NCI-H2107 treated with DMSO at 0.1 percent for 48 hours (cell line): Measurements from ENCODE around the gene FBLN1.
A peak's percentile ranks its signal among the peaks of the same experiment; 100 is the strongest.

ENCODE experiments used
- DNase-seq: peaks from one replicate; lab custom pipeline; 2025; ENCODE audit not compliant: unreplicated experiment; lab: John Stamatoyannopoulos, UW

FBLN1 gene

DNA sequence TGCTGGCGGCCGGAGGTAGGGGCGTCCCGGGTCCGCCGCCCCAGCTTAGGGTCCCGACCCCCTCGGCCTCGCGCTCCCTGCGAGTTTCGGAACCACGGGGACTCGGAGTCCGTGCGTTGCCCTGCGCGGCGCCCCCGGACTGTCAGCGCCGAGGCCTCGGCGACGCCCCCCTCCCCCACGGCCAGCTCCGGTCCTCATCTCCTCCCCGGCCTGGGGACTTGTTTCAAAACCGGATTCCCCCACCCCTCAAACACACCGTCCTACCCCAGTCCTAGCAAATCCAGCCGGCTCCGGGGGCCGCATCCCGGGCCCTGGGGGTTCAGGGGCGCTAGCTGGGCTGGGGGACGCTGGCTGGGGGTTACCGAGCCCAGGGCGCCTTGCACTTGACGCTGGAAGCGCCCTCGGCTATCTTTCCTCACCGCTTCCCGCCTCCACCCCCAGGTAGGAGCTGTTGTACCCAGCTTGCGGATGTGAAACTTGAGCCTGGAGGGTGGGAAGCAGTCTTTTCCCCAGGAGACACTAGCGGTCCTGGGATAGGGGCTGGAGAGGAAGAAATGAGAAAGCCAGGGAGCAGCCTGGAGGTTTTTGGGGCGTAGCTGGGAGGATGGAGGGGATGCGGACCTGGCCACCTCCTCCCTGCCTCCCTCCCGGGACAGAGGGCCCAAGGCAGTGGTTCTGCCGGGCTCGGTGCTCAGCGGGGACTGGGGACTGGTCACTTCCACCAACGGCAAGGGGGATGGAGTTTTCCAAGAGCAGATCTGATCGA is 550 bp downstream of the FBLN1 start:
- no peak for DNase-seq

GRCh38 chr22:45503816-45504372 is 1.2 kb downstream of the FBLN1 start:
- DNase-seq, result no peak

- DNase-seq, result peak; percentile 35
Measured at GRCh38 chr22:45504373-45505341, 2.0 kb downstream of the FBLN1 start.

- DNase-seq, result no peak
Measured at GRCh38 chr22:45505991-45506747, 3.5 kb downstream of the FBLN1 start.

DNA sequence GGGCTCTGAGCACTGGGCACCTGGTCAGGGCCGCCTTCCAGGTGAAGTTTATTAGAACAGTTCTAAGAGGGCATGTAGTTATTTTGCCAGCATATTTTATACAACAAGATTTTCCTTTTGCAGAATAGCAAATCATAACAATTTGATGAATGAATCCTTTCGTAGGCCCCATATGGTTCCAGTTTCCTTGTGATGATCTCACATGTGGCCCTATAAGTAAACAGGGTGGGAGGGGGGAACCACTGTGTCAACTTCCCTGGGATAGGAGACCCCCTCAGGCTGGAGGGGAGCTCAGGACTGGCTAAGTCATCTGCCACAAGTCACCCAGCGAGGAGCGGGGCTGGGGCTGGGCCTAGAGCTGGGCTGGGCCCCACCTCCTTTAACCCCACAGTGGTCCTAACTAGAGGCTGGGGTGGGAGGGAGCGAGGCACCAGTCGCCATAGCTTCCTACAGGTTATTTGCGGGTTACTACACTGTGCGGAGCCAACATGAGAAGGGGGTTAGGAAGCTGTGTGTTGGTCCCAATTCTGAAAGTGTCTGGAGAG is 4.2 kb downstream of the FBLN1 start:
- no peak for DNase-seq

DNA sequence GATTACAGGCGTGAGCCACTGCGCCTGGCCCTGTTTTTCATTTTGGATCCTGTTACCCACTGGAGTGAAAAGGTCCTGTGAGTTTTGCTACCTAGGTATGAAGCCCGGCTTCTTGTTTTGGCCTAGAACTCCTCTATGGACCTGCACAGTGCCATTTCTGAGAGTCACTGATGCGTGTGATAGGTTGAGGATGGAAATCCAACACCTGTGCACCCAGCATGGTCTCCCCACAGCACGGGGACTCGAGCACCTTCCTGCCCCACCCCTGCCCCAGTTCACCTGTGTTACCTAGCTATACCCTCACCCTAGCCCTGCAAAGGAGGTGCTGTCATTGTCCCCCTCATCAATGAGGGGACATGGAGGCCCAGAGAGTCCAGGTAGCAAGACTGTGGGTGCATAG is 5.1 kb downstream of the FBLN1 start:
- no peak for DNase-seq

GRCh38 chr22:45508814-45509213 is 6.1 kb downstream of the FBLN1 start:
- DNase-seq, result no peak

DNA sequence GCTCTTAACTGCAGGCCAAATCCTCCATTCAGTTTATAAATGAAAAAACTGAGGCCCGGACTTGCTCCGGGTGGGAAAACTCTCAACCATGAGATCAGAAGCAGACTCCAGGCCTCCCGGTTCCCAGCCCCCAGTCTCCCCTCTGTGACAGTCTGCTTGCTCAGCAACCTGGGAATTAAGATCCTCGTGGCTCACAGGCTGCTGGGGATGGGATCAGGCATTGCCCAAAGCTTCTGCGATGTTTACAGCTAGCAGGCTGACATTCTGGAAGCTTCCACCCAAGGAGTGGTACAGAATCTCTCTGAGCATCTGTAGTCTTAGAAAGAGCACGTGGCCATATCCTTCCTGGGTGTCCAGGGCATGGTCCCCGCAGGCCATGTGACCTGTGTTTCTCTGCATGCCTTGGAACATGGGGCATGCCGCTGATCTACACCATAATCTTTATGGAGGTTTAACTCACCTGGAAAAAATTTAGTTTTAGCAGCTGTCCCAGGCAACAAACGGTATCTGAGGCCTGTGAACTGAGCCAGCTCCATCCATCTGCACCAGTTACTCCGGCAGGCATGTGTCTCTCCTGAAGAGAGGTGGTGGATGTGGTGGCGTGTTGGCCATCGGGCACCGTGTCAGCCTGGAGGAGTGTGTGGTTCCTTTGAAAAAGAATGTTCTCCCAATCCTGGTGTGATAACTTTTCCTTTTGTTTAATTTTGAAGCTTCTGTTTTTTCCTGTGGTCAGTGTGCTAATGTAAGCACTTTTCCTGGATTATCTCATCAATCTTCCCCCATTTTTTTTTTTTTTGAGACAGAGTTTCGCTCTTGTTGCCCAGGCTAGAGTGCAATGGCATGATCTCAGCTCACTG is 7.9 kb downstream of the FBLN1 start:
- no peak for DNase-seq

DNA sequence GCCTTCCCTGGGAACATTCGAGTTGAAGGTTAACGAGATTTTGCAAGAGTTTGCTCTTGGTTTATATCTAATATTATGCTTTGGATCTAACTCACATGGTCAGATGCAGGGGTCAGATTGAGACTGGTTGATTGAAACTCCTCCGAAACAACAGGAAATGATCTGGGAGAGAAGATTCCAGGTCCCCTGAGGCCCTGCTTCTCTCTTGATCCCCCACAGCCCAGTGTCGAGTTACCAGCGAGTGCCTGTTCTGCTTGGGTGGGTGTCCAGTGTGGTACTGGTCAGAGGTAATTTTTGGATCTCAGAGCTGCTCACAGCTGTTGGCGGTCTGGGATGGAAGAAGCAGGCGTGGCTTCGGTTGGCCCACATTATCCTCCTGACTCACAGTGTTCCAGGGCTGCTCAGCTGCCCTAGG is 9.2 kb downstream of the FBLN1 start:
- DNase-seq, result no peak

DNA sequence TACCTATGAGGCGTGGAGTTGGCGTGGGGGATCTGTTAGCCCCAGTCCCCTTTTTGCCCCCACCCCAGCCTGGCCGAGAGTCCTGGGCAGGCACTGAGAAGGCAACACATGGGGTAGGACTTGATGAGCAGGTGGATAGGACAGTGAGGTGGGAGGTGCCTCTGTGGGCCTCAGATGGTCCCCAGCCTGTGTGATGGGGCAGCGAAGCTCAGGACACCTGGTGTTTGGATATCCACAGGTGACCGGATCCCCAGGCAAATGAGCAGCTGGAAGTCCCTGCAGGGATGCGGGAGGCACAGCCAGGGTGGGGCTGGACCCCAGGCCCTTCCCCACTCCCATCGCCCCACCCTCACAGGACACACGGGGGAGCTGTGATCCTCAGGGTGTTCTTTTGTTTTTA is 9.7 kb downstream of the FBLN1 start:
- DNase-seq, result no peak

GRCh38 chr22:45515676-45516075 is 13.0 kb downstream of the FBLN1 start:
- no peak for DNase-seq

DNA sequence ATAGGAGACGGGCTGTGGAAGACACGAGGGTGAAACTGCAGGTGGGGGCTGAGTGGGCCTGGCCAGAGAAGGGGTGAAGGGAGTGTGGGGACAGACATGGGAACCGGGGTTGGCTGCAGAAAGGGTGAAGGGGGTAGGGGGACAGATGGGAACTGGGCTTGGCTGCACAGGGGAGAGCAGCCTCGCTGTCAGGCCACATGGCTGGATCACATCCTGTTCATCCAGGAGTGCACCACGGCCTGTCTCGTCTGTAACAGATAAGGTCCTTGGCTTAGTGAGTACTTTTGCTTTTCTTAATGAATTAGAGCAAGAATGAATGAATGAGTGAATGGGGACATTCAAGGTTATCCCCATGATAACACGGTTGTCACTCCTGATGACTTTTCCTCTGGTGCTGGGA is 13.5 kb downstream of the FBLN1 start:
- DNase-seq, result no peak

GRCh38 chr22:45516923-45517675 is 14.4 kb downstream of the FBLN1 start:
- DNase-seq, result no peak

GRCh38 chr22:45518136-45518535 is 15.5 kb downstream of the FBLN1 start:
- no peak for DNase-seq

DNA sequence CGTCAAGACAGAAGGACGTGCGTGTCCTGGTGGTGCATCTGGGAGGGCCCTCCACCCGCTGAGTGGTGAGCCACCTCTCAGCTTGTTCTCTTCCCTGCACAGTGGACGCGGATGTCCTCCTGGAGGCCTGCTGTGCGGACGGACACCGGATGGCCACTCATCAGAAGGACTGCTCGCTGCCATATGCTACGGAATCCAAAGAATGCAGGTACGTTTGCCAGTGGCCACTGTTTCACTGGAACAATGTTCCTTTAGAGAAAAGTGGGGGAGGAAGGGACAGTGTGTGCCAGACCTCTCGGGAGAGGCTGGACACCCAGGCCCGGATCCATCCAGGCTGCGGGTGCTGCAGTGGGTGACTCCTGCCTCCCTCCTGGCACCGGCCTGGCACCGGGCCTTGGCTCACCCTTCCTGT is 15.9 kb downstream of the FBLN1 start:
- DNase-seq, result no peak

DNA sequence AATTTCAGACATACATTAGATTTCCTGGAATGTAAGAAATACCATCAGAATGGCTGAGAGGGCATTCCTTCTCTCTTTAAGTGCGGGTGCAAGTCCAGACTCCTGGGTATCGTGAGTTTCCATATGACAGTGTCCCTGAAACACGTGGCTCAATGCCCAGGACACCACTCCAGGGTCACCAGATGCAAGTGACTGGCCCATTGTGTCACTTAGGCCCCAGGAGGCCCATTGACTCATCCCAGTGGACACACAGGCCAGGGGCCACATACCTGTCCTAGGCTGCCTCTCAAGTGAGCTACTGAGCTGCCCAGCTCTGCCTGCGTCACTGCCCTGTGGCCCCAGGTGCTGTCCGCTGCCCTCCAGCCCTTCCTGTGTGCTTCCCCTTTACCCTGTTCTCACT is 18.5 kb downstream of the FBLN1 start:
- no peak for DNase-seq

DNA sequence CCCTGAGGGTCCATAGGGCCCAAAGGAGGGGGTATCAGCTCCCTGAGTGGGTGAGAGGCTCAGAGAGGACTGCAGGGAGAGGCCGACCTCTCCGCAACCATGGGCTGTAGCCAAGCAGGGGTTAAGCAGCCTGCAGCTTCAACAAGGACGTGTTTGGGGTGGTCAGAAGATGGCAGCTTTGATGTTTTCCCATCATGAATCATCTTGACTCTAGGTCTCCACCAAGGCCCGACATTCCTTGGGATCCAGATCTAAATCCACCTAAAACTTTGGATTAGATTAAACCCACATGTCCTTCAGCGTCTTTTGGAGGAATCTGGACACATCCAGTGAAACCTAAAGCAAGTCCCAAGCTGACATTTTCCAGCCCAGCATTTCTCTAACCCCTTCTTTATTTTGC is 19.8 kb downstream of the FBLN1 start:
- DNase-seq, result no peak

- no peak for DNase-seq
Measured at GRCh38 chr22:45524157-45524556, 21.5 kb downstream of the FBLN1 start.

DNA sequence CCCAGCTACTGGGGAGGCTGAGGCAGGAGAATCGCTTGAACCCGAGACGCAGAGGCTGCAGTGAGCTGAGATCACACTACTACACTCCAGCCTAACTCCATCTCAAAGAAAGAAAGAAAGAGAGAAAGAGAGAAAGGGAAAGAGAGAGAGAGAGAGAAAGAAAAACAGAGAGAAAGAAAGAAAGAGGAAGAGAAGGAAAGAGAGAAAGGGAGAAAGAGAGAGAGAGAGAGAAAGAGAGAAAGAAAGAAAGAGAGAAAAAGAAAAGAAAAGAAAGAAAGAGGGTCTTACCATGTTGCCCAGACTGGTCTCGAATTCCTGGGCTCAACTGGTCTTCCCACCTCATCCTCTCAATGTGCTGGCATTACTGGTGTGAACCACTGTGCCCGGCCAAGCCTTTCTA is 22.3 kb downstream of the FBLN1 start:
- DNase-seq, result no peak
